Hematopoietic multipotent progenitor cell treated with erythropoietin and hydrocortisone succinate and interleukin-3 and kit ligand, for 6 days (in vitro differentiated cells): ENCODE measurements around the gene NTNG1.
"Not testable (repeated sequence)": the region's sequence is repeated elsewhere in the genome, so short reads cannot be mapped to it uniquely, and the experiment has no call there.

Experiments used
- DNase-seq: peaks from one replicate; pipeline ENCODE4 v3.0.0-alpha.2; 2015

Gene NTNG1

DNA sequence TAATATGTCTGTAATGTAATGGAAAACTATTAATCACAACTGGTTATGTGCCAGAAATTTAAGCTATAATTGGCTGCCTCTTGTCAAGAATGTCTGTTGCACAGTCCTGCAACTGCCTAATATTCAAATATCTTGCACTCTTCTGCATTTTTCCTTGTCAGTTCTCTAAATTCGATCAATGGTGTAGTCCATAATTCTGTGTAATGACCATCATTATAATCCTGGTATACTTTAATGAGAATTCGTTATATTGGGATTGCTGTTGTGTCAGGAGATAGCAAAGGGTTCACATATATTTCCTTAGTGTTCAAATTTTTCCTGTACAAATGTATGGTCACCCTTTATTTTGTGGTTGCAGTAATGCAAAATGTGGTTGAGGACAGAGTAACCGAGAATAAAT, 4.8 kb downstream of the NTNG1 start:
- no peak for DNase-seq

DNA sequence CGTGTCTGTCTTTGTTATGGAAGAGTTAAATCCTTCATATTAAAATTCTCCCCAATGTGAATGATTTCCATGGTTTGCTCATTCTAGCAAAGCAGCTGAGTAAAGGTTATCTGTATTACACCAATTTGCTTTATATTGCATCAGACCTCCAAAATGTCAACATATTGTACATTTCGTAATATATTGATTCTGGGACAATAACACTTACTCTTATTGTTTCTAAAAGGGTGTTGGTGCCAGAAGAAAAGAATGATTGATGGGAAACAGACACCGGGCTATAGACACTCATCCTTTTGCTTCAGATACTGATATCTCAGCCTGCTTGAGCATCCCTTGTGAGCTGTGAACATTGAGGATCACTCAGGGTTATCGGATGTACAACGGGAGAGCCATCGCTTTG, 7.0 kb downstream of the NTNG1 start:
- no peak for DNase-seq

DNA sequence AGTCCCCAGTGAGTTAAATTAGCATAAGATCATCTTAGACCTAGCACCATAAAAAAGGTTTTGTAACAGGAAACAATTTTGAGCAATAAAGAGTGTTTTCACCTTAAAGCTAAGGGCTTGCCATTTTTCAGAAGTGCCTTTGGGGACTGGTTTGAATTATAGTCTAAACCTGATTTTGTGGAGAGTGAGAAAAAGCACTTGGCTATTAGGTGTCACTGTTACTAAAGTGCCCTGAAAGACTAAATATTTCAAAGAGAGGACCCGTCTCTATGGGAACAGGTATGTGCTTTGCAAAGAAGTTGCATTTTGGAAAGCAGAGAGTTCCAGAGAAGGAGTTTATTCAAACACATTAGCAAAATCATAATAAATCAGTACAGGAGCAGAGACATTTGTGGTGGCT, 9.1 kb downstream of the NTNG1 start:
- DNase-seq: no peak

DNA sequence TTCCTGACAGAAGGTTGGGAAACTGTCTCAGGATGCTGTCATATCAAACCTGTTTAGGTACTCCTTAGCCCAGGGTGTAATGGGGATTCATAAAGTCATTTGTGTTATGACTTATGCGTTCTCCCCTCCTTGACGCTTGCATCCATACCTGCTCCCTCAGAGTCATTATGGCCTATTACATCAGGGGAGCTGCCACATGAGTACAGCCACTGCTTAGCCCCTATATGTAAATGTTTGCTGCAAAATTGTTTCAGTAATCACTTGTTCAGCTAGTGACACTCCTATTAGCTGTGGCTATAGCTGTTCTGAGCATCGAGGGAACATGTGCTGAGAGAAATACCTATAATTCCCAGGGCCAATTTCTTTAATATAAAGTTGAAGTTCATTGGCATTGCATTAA, 10.5 kb downstream of the NTNG1 start:
- no peak for DNase-seq

GRCh38 chr1:107152395-107152794, 11.6 kb downstream of the NTNG1 start:
- no peak for DNase-seq

- DNase-seq: no peak
Measured at GRCh38 chr1:107153014-107153413, 12.2 kb downstream of the NTNG1 start.

GRCh38 chr1:107158496-107158895, 17.7 kb downstream of the NTNG1 start:
- no peak for DNase-seq

DNA sequence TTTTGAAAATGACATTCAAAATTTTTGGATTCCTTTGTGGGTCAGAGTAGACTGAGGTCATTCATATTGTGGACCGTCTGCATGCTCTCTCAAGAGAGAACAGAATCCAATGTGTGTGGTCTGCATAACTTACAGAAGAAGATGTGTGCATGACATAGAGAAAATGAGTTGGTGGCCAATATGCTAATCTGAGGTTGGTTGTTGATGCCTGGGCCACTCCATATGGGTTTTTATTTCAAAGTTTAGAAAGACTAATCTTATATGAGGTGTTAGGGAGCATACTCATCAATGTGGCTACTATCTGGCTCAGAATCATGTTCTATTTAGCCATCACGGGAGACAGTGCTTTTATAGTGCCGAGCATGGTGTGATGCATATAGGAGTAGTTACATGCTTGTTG, 18.2 kb downstream of the NTNG1 start:
- no peak for DNase-seq

GRCh38 chr1:107162745-107163144, 21.9 kb downstream of the NTNG1 start:
- no peak for DNase-seq

DNA sequence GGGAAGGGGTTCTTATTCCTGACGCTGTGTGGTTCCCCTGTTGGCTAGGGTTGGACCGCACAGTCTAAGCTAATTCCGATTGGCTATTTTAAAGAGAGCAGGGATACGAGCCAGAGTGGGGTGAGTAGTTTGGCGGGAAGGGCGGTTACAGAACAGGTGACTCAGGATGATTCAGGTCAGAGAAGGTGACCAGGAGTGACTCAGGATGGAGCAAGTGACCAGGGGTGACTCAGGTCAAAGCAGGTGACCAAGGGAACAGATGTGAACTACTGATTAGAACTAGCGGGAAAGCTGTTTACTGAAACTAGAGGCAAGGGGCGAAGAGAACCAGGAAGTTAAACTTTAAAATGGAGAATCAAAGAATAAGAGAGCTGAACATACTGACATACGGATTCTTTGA, 24.1 kb downstream of the NTNG1 start:
- DNase-seq: not testable (repeated sequence)

GRCh38 chr1:107169615-107170014, 28.8 kb downstream of the NTNG1 start:
- DNase-seq: no peak

GRCh38 chr1:107171333-107171732, 30.5 kb downstream of the NTNG1 start:
- no peak for DNase-seq

GRCh38 chr1:107172450-107173170, 31.8 kb downstream of the NTNG1 start:
- DNase-seq: no peak

GRCh38 chr1:107175102-107175909, 34.5 kb downstream of the NTNG1 start:
- DNase-seq: no peak

DNA sequence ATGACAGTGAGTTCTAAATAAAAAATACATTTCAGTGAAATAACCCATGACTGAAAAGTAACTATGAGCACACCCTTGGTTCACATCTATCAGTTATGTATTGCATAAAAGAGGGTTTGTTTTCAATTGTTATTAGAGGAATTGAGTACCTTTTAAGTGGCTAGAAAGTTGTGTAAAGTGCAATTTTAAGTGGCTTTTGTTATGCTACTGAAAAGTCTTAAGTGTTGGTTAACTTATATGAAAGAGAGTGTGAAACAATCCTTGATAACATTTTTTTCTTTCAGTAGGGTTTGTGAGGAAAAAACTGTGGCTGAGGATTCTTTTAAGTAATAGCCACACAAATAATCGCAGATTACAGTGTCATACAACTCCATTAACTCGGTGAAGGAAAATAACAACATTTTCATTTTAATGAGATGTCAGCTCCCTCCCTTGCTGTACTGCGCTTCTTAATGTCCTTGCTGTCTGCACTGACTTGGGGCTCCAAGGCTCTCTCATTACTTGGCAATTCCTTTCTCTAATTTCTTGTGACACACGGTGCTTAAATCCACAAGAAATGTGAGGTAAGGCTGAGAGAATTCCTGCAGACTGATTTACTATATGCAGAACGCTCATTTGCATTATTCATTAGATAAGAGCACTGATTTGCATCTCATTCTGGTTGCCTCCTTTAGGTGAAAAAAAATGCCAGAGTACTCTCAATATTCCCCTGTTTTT, 40.6 kb downstream of the NTNG1 start:
- no peak for DNase-seq

GRCh38 chr1:107183011-107183410, 42.2 kb downstream of the NTNG1 start:
- no peak for DNase-seq

GRCh38 chr1:107184888-107185287, 44.0 kb downstream of the NTNG1 start:
- DNase-seq: no peak

- no peak for DNase-seq
Measured at GRCh38 chr1:107187399-107187798, 46.6 kb downstream of the NTNG1 start.

GRCh38 chr1:107188160-107188559, 47.3 kb downstream of the NTNG1 start:
- DNase-seq: no peak

DNA sequence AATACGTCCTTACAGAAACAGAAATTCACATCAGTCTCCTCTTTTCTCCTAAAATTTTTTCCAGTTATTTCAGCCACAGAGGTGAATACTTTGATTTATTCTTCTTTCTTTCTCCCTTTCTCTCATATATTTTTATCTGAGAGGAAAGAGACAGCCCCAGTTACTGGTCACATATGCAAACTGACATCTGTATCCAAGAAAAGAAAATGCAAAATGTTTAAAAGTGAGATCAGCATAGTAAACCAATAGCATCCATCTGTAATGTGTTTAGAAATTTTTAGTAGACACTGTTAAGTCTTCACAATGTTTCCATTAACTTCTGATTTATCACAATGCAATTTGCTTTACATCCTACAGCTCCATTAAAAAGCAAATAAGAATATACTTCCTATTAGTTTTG, 53.5 kb downstream of the NTNG1 start:
- DNase-seq: no peak

DNA sequence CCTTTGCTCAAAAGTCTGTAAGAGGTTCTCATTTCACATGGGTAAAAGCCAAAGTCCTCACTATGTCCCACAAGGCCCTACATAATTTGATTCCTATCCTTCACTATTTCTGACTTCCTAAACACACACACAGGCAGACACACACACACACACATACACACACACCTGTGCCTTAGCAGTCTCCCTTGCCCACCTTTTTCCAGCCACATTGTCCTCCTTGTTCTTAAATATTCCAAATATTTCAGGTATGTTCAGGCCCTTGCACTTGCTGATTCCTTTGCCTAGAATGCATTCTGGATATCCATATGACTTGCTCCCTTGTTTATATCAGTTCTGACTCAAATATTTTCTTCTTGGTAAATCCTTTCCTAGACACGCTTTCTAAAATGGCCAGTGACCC, 54.6 kb downstream of the NTNG1 start:
- DNase-seq: no peak

DNA sequence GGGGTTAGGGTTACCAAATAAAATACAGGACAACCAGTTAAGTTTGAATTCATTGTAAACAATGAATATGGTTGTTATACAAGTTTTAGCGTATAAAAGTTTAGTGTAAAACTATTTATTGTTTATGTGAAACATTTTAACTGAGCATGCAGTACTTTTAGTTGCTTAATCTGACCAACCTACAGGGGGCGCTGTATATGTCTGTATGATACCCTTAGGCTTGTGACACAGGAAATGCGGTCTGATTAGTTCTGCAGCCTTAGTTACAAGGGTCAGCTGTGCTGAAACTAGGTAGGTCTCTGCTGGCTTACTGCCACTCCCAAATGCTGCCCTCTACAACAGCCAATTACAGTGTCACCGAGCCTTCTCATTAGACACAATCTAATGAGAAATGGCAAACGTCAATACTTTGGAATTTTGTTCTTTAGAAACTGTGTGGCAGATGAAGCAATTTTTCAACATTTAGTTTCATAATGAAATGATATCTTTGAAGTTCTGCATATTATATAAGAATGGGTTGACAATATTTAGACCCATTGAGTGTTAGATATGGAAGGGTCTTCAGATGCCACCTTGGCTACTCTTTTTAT, 56.2 kb downstream of the NTNG1 start:
- DNase-seq: peak; percentile 78

GRCh38 chr1:107198561-107198960, 57.7 kb downstream of the NTNG1 start:
- DNase-seq: no peak
